Measurements from ENCODE around the gene GKN2. TPM values are rescaled to one million over a fixed set of nuclear protein-coding genes. Genes with fewer than 3 reads are reported as not detected.

GKN2 gene
- total and polyA plus RNA-seq, 4 donors, result 9.1 TPM; not detected in 3

GRCh38 chr2:68939962-68940361, 12.7 kb downstream of the GKN2 start:
- Histone ChIP-seq H3K27ac (ENCODE audit: low read depth in 1 of 2, low read length in 2 of 2) (no peak overlapping the region), H3K9me3 (ENCODE audit: control insufficient read depth in 4 of 4, low read length in 3 of 4) (no peaks in the 10 kb centered on the region), H3K4me3 (ENCODE audit: low read depth in 1 of 3, low read length in 3 of 3) (no peak overlapping the region), H3K27me3 (ENCODE audit: control insufficient read depth in 4 of 4, insufficient read depth in 4 of 4, low read length in 3 of 4) (no peaks in the 10 kb centered on the region), H3K36me3 (ENCODE audit: control insufficient read depth in 4 of 4, insufficient read depth in 3 of 4, low read depth in 1 of 4, low read length in 3 of 4) (peaks cover 0 to 1% (median 0%) of the 10 kb centered on the region in 4 donors), H3K9ac (ENCODE audit: low read depth in 1 of 2, low read length in 2 of 2) (no peak overlapping the region), H3K4me1 (ENCODE audit: control insufficient read depth in 4 of 4, insufficient read depth in 4 of 4, low read length in 3 of 4) (no peaks in the 10 kb centered on the region)
- no peak for DNase-seq (ENCODE audit: low spot score)
- TF ChIP-seq FOXA1 (IDR thresholded peaks at IDR 0.05) (no peak), HNF4A (conservative IDR thresholded peaks at IDR 0.05) (no peak), JUND (IDR thresholded peaks at IDR 0.05) (no peak), RXRA (IDR thresholded peaks at IDR 0.05) (no peak), CTCF (IDR thresholded peaks at IDR 0.05; ENCODE audit: low read depth, low read length, missing input control) (no peak), GABPA (IDR thresholded peaks at IDR 0.05 in 1 of 2, conservative IDR thresholded peaks at IDR 0.05 in 1 of 2) (no peak), RAD21 (IDR thresholded peaks at IDR 0.05) (no peak), EGR1 (IDR thresholded peaks at IDR 0.05; ENCODE audit: low read depth in 2 of 2) (no peak), TAF1 (conservative IDR thresholded peaks at IDR 0.05) (no peak)
- WGBS, result 90% methylated on average over 1 of the region's 1 CpG

GRCh38 chr2:68938938-68939337, 13.8 kb downstream of the GKN2 start:
- H3K4me1 ChIP-seq (ENCODE audit: control insufficient read depth in 4 of 4, insufficient read depth in 4 of 4, low read length in 3 of 4), result no peaks in the 10 kb centered on the region
- no peak overlapping the region for H3K27ac ChIP-seq (ENCODE audit: low read depth in 1 of 2, low read length in 2 of 2)
- WGBS, result 82% methylated on average over 3 of the region's 3 CpGs
- DNase-seq (ENCODE audit: low spot score), result no peak
- no peak overlapping the region for H3K9ac ChIP-seq (ENCODE audit: low read depth in 1 of 2, low read length in 2 of 2)
- H3K9me3 ChIP-seq (ENCODE audit: control insufficient read depth in 4 of 4, low read length in 3 of 4), result no peaks in the 10 kb centered on the region
- no peaks in the 10 kb centered on the region for H3K27me3 ChIP-seq (ENCODE audit: control insufficient read depth in 4 of 4, insufficient read depth in 4 of 4, low read length in 3 of 4)
- peaks cover 0 to 1% (median 0%) of the 10 kb centered on the region in 4 donors for H3K36me3 ChIP-seq (ENCODE audit: control insufficient read depth in 4 of 4, insufficient read depth in 3 of 4, low read depth in 1 of 4, low read length in 3 of 4)
- TF ChIP-seq REST (IDR thresholded peaks at IDR 0.05) (no peak), RXRA (IDR thresholded peaks at IDR 0.05) (no peak), NR2F2 (IDR thresholded peaks at IDR 0.05) (no peak), ZBTB33 (IDR thresholded peaks at IDR 0.05) (no peak), CTCF (IDR thresholded peaks at IDR 0.05; ENCODE audit: low read depth, low read length, missing input control) (no peak), JUND (IDR thresholded peaks at IDR 0.05) (no peak), SP1 (IDR thresholded peaks at IDR 0.05) (no peak), HNF4G (IDR thresholded peaks at IDR 0.05) (no peak), YY1 (IDR thresholded peaks at IDR 0.05) (no peak), ATF3 (IDR thresholded peaks at IDR 0.05) (no peak), HNF4A (conservative IDR thresholded peaks at IDR 0.05) (no peak), TAF1 (conservative IDR thresholded peaks at IDR 0.05) (no peak), EGR1 (IDR thresholded peaks at IDR 0.05; ENCODE audit: low read depth in 2 of 2) (no peak), FOXA2 (IDR thresholded peaks at IDR 0.05) (no peak), RAD21 (IDR thresholded peaks at IDR 0.05) (no peak), GABPA (IDR thresholded peaks at IDR 0.05 in 1 of 2, conservative IDR thresholded peaks at IDR 0.05 in 1 of 2) (no peak), FOXA1 (IDR thresholded peaks at IDR 0.05) (no peak)
- TF ChIP-seq, protein P1, sequence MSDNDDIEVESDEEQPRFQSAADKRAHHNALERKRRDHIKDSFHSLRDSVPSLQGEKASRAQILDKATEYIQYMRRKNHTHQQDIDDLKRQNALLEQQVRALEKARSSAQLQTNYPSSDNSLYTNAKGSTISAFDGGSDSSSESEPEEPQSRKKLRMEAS (IDR thresholded peaks at IDR 0.05), result no peak
- no peak overlapping the region for H3K4me3 ChIP-seq (ENCODE audit: low read depth in 1 of 3, low read length in 3 of 3)
